Measurements from ENCODE around the gene HECW1.

DNA sequence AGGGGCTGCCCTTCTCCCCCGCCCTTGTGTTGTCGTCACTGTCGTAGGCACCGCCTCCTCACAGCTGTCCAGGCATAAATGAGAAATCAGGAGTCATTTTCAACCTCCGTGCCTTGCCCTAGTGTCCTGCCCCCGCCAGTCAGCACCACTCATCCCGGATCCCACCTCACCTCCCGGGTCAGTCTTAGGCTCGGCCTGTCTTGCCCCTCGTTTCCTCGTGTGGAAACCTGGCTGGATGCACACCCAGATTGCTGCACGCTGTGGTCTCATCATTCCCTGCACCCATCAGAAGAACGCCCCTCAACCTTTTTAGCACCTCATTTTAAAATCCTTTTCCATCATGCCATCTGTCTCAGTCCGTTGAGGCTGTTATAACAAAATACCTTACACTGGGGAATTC, 213.1 kb downstream of the HECW1 start:
- TF ChIP-seq, protein P1, sequence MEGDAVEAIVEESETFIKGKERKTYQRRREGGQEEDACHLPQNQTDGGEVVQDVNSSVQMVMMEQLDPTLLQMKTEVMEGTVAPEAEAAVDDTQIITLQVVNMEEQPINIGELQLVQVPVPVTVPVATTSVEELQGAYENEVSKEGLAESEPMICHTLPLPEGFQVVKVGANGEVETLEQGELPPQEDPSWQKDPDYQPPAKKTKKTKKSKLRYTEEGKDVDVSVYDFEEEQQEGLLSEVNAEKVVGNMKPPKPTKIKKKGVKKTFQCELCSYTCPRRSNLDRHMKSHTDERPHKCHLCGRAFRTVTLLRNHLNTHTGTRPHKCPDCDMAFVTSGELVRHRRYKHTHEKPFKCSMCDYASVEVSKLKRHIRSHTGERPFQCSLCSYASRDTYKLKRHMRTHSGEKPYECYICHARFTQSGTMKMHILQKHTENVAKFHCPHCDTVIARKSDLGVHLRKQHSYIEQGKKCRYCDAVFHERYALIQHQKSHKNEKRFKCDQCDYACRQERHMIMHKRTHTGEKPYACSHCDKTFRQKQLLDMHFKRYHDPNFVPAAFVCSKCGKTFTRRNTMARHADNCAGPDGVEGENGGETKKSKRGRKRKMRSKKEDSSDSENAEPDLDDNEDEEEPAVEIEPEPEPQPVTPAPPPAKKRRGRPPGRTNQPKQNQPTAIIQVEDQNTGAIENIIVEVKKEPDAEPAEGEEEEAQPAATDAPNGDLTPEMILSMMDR (conservative IDR thresholded peaks at IDR 0.05; ENCODE audit: low read length): no peak
- TF ChIP-seq EZH2phosphoT487 (IDR thresholded peaks at IDR 0.05; ENCODE audit: borderline replicate concordance): no peak
